Hepatocyte (in vitro differentiated cells): Measurements from ENCODE around the gene AFTPH. TPM values are rescaled to one million over a fixed set of nuclear protein-coding genes. Genes with fewer than 3 reads are reported as not detected.

ENCODE experiments used
- DNase-seq: peaks from one replicate; pipeline ENCODE4 v3.0.0-alpha.2; 2016; ENCODE audit warnings: low spot score
- H2AFZ ChIP-seq: fragments of 200-600 bp; sonication (generic); 2 replicates; pipeline ENCODE4 v1.6.0; 2016; ENCODE audit warnings: antibody characterized with exemption, mild to moderate bottlenecking
- H3K27ac ChIP-seq: fragments of 200-600 bp; sonication (generic); 2 replicates; pipeline ENCODE4 v1.5.1; 2016; ENCODE audit warnings: mild to moderate bottlenecking
- H3K27me3 ChIP-seq: fragments of 200-600 bp; sonication (generic); 2 replicates; pipeline ENCODE4 v1.6.1; 2016
- H3K36me3 ChIP-seq: fragments of 200-600 bp; sonication (generic); replicated peaks from 2 replicates; pipeline ENCODE4 v1.5.1; 2016; ENCODE audit warnings: low read depth; ENCODE audit not compliant: insufficient read depth
- H3K4me1 ChIP-seq: fragments of 200-600 bp; sonication (generic); 2 replicates; pipeline ENCODE4 v1.5.1; 2016; ENCODE audit warnings: mild to moderate bottlenecking, moderate library complexity; ENCODE audit not compliant: insufficient read depth
- H3K4me2 ChIP-seq: fragments of 200-600 bp; sonication (generic); 2 replicates; pipeline ENCODE4 v1.6.0; 2016
- H3K4me3 ChIP-seq: fragments of 200-600 bp; sonication (generic); 2 replicates; pipeline ENCODE4 v1.5.1; 2016; ENCODE audit warnings: mild to moderate bottlenecking
- H3K79me2 ChIP-seq: fragments of 200-600 bp; sonication (generic); 2 replicates; pipeline ENCODE4 v1.6.0; 2017; ENCODE audit warnings: mild to moderate bottlenecking
- H3K9me2 ChIP-seq: fragments of 200-600 bp; sonication (generic); replicated peaks from 2 replicates; pipeline ENCODE4 v1.6.0; 2017; ENCODE audit warnings: mild to moderate bottlenecking; ENCODE audit not compliant: insufficient read depth
- H3K9me3 ChIP-seq: fragments of 200-600 bp; sonication (generic); 2 replicates; pipeline ENCODE4 v1.5.1; 2016; ENCODE audit warnings: low read depth, mild to moderate bottlenecking
- H4K20me1 ChIP-seq: fragments of 200-600 bp; sonication (generic); 2 replicates; pipeline ENCODE4 v1.6.0; 2016; ENCODE audit warnings: mild to moderate bottlenecking; ENCODE audit not compliant: insufficient read depth, poor library complexity, severe bottlenecking
- EZH2 ChIP-seq: fragments of 200-600 bp; sonication (generic); IDR thresholded peaks from 2 replicates; pipeline ENCODE4 v1.6.1; 2016; ENCODE audit warnings: antibody characterized with exemption, mild to moderate bottlenecking, borderline replicate concordance
- EZH2phosphoT487 ChIP-seq: fragments of 200-600 bp; sonication (generic); IDR thresholded peaks from one replicate; pipeline ENCODE4 v1.6.1; 2018; ENCODE audit warnings: antibody characterized with exemption, mild to moderate bottlenecking, low read depth, moderate library complexity; ENCODE audit not compliant: unreplicated experiment, severe bottlenecking
- WGBS: methylation state at CpG from one replicate; pipeline ENCODE4 v1.1.6; 2016; ENCODE audit warnings: low lambda C conversion rate; ENCODE audit errors: missing lambda C conversion rate; 5-methylcytosine and 5-hydroxymethylcytosine counted together
- polyA plus RNA-seq: library from polyadenylated mRNA; unstranded; fragments of >200 nt; fragmentation: Nextera tagmentation; extraction: Ambion mirVana; gene quantifications from 2 replicates; pipeline ENCODE4 v1.2.1, GENCODE V29; 2016
- total RNA-seq: library from RNA; depleted of rRNA; stranded (reverse); fragments of >200 nt; gene quantifications from 2 replicates; pipeline ENCODE4 v1.2.3, GENCODE V29; 2014
- TF ChIP-seq, protein P1 (sequence below): fragments of 200-600 bp; sonication (generic); IDR thresholded peaks from 2 replicates; pipeline ENCODE4 v1.5.1; 2016; ENCODE audit warnings: antibody characterized with exemption, mild to moderate bottlenecking; ENCODE audit not compliant: poor library complexity

AFTPH gene
- total and polyA plus RNA-seq, 2 experiments from 2014 or later: 11.8 to 50.9 TPM

DNA sequence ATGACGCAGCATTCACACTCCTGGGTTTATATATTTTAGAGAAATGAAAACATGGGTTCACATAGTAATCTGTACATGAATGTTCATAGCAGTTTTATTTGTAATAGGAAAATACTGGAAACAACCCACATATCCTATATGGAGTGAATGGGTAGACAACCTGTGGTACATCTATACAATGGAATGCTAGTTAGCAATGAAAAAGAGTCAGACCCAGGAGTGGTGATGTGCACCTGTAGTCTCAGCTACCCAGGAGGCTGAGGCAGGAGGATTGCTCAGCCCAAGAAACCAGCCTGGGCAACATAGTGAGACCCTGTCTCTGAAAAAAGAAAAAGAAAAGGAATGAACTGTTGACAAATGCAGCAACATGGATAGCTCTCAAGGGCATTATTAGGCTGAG is 25.9 kb downstream of the AFTPH start:
- Histone ChIP-seq H3K9me3 (no peaks in the 10 kb centered on the region), H3K36me3 (no peaks in the 10 kb centered on the region), H3K4me2 (no peak overlapping the region), H3K79me2 (peaks cover 47% of the 10 kb centered on the region), H4K20me1 (no peaks in the 10 kb centered on the region), H3K27ac (no peak overlapping the region), H3K9me2 (no peaks in the 10 kb centered on the region), H3K27me3 (no peaks in the 10 kb centered on the region), H3K4me3 (no peak overlapping the region), H2AFZ (no peak overlapping the region), H3K4me1 (no peaks in the 10 kb centered on the region)
- 100% methylated on average over 1 of the region's 1 CpG for WGBS
- no peak for DNase-seq
- TF ChIP-seq EZH2: no peak
- TF ChIP-seq EZH2phosphoT487: no peak
- TF ChIP-seq, protein P1, sequence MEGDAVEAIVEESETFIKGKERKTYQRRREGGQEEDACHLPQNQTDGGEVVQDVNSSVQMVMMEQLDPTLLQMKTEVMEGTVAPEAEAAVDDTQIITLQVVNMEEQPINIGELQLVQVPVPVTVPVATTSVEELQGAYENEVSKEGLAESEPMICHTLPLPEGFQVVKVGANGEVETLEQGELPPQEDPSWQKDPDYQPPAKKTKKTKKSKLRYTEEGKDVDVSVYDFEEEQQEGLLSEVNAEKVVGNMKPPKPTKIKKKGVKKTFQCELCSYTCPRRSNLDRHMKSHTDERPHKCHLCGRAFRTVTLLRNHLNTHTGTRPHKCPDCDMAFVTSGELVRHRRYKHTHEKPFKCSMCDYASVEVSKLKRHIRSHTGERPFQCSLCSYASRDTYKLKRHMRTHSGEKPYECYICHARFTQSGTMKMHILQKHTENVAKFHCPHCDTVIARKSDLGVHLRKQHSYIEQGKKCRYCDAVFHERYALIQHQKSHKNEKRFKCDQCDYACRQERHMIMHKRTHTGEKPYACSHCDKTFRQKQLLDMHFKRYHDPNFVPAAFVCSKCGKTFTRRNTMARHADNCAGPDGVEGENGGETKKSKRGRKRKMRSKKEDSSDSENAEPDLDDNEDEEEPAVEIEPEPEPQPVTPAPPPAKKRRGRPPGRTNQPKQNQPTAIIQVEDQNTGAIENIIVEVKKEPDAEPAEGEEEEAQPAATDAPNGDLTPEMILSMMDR: no peak

DNA sequence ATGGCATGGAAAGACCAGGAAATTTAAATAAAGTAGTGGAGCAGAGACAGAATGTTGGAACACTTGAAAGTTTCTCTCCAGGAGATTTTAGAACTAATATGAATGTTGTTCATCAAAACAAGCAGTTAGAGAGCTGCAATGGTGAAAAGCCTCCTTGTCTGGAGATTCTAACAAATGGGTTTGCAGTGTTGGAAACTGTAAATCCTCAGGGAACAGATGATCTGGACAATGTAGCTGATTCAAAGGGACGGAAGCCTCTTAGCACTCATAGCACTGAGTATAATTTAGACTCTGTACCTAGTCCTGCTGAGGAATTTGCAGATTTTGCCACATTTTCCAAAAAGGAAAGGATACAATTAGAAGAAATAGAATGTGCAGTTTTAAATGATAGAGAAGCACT is 27.7 kb downstream of the AFTPH start:
- no peaks in the 10 kb centered on the region for H3K4me1 ChIP-seq
- no peak overlapping the region for H3K4me2 ChIP-seq
- DNase-seq: no peak
- 97% methylated on average over 1 of the region's 1 CpG for WGBS
- H2AFZ ChIP-seq: no peak overlapping the region
- no peaks in the 10 kb centered on the region for H3K36me3 ChIP-seq
- H3K9me2 ChIP-seq: no peaks in the 10 kb centered on the region
- H3K27ac ChIP-seq: no peak overlapping the region
- TF ChIP-seq EZH2phosphoT487 (no peak), EZH2 (no peak)
- TF ChIP-seq, protein P1: no peak
- no peaks in the 10 kb centered on the region for H4K20me1 ChIP-seq
- no peaks in the 10 kb centered on the region for H3K27me3 ChIP-seq
- no peak overlapping the region for H3K4me3 ChIP-seq
- no peaks in the 10 kb centered on the region for H3K9me3 ChIP-seq
- peaks cover 34% of the 10 kb centered on the region for H3K79me2 ChIP-seq

DNA sequence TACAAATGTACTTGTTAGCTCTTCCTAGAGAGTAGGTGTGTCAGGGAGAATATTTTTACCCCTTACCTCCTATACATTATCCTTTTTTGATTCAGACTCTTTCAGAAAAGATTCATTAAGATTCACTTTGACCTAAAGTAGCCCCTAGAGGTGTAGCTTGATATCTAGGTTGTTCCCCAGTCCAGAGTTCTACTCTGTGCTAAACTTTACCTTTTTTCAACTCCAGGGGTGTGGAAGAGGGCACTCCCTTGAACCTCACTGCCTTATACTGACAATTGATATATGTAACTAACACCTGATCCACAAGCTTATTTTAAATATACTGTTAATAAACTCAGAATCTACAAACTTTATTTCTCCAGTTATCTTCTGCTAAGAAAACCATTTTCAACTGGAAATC is 30.0 kb downstream of the AFTPH start:
- TF ChIP-seq EZH2phosphoT487 (no peak), EZH2 (no peak)
- TF ChIP-seq, protein P1: no peak
- Histone ChIP-seq H2AFZ (no peak overlapping the region), H3K9me3 (no peaks in the 10 kb centered on the region), H3K4me1 (no peaks in the 10 kb centered on the region), H3K9me2 (no peaks in the 10 kb centered on the region), H3K4me2 (no peak overlapping the region), H4K20me1 (no peaks in the 10 kb centered on the region), H3K36me3 (no peaks in the 10 kb centered on the region), H3K79me2 (peaks cover 16% of the 10 kb centered on the region), H3K27me3 (no peaks in the 10 kb centered on the region), H3K4me3 (no peak overlapping the region), H3K27ac (no peak overlapping the region)
- no peak for DNase-seq
